22Rv1 (cell line): Measurements from ENCODE around the gene SLC22A14.

Source experiments
- ZFX ChIP-seq: fragments of 450-650 bp; IDR thresholded peaks from 2 replicates; pipeline ENCODE4 v1.6.1; 2017; ENCODE audit warnings: antibody characterized with exemption, borderline replicate concordance
- TF ChIP-seq, protein P1 (sequence below): fragments of 450-650 bp; IDR thresholded peaks from 2 replicates; pipeline ENCODE4 v1.5.1; 2017; ENCODE audit warnings: mild to moderate bottlenecking

GRCh38 chr3:38316356-38317191 is 34.5 kb downstream of the SLC22A14 start:
- TF ChIP-seq, protein P1, sequence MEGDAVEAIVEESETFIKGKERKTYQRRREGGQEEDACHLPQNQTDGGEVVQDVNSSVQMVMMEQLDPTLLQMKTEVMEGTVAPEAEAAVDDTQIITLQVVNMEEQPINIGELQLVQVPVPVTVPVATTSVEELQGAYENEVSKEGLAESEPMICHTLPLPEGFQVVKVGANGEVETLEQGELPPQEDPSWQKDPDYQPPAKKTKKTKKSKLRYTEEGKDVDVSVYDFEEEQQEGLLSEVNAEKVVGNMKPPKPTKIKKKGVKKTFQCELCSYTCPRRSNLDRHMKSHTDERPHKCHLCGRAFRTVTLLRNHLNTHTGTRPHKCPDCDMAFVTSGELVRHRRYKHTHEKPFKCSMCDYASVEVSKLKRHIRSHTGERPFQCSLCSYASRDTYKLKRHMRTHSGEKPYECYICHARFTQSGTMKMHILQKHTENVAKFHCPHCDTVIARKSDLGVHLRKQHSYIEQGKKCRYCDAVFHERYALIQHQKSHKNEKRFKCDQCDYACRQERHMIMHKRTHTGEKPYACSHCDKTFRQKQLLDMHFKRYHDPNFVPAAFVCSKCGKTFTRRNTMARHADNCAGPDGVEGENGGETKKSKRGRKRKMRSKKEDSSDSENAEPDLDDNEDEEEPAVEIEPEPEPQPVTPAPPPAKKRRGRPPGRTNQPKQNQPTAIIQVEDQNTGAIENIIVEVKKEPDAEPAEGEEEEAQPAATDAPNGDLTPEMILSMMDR = no peak
- TF ChIP-seq ZFX = no peak
